GM21526 (cell line): ENCODE data around the gene SOSTDC1.
"Not testable (repeated sequence)": the region's sequence is repeated elsewhere in the genome, so short reads cannot be mapped to it uniquely, and the experiment has no call there.

ENCODE experiments used
- ATAC-seq: cut with Tn5 transposase; IDR thresholded peaks from one replicate; pipeline ENCODE4 v1.9.1; 2021; ENCODE audit warnings: moderate library complexity; ENCODE audit not compliant: unreplicated experiment, low FRiP score

The SOSTDC1 gene

GRCh38 chr7:16465469-16466361 is at the start of gene SOSTDC1:
Gene SOSTDC1, minus strand, starts transcription at chr7:16465738. Its CDS starts 70 bp downstream, at chr7:16465668.
- ATAC-seq, result no peak

GRCh38 chr7:16514729-16515128 is 49.2 kb upstream of the SOSTDC1 start:
- ATAC-seq, result no peak

GRCh38 chr7:16514271-16514670 is 48.7 kb upstream of the SOSTDC1 start:
- ATAC-seq, result no peak

GRCh38 chr7:16512097-16512496 is 46.6 kb upstream of the SOSTDC1 start:
- no peak for ATAC-seq

- ATAC-seq, result no peak
Measured at GRCh38 chr7:16511314-16511713, 45.8 kb upstream of the SOSTDC1 start.

- ATAC-seq, result no peak
Measured at GRCh38 chr7:16509829-16510228, 44.3 kb upstream of the SOSTDC1 start.

GRCh38 chr7:16506422-16506821 is 40.9 kb upstream of the SOSTDC1 start:
- ATAC-seq, result not testable (repeated sequence)

GRCh38 chr7:16504019-16504418 is 38.5 kb upstream of the SOSTDC1 start:
- no peak for ATAC-seq

- ATAC-seq, result no peak
Measured at GRCh38 chr7:16502303-16502702, 36.8 kb upstream of the SOSTDC1 start.

GRCh38 chr7:16498122-16498521 is 32.6 kb upstream of the SOSTDC1 start:
- ATAC-seq, result no peak

- ATAC-seq, result no peak
Measured at GRCh38 chr7:16494955-16495719, 29.6 kb upstream of the SOSTDC1 start.

- no peak for ATAC-seq
Measured at GRCh38 chr7:16494551-16494950, 29.0 kb upstream of the SOSTDC1 start.

GRCh38 chr7:16493266-16493665 is 27.7 kb upstream of the SOSTDC1 start:
- no peak for ATAC-seq

GRCh38 chr7:16492513-16493062 is 27.1 kb upstream of the SOSTDC1 start:
- no peak for ATAC-seq

- no peak for ATAC-seq
Measured at GRCh38 chr7:16491148-16491547, 25.6 kb upstream of the SOSTDC1 start.

GRCh38 chr7:16484453-16485158 is 19.1 kb upstream of the SOSTDC1 start:
- no peak for ATAC-seq

- ATAC-seq, result no peak
Measured at GRCh38 chr7:16479591-16479990, 14.1 kb upstream of the SOSTDC1 start.

GRCh38 chr7:16479161-16479560 is 13.6 kb upstream of the SOSTDC1 start:
- no peak for ATAC-seq

- ATAC-seq, result no peak
Measured at GRCh38 chr7:16471933-16472332, 6.4 kb upstream of the SOSTDC1 start.

- no peak for ATAC-seq
Measured at GRCh38 chr7:16463949-16464715, 1.4 kb downstream of the SOSTDC1 start.
